ENCODE data around the gene AGPS. TPM values are rescaled to one million over a fixed set of nuclear protein-coding genes. Genes with fewer than 3 reads are reported as not detected.

Gene AGPS
- total RNA-seq, 2 experiments from 2014 or later = 52.0 to 52.8 TPM

DNA sequence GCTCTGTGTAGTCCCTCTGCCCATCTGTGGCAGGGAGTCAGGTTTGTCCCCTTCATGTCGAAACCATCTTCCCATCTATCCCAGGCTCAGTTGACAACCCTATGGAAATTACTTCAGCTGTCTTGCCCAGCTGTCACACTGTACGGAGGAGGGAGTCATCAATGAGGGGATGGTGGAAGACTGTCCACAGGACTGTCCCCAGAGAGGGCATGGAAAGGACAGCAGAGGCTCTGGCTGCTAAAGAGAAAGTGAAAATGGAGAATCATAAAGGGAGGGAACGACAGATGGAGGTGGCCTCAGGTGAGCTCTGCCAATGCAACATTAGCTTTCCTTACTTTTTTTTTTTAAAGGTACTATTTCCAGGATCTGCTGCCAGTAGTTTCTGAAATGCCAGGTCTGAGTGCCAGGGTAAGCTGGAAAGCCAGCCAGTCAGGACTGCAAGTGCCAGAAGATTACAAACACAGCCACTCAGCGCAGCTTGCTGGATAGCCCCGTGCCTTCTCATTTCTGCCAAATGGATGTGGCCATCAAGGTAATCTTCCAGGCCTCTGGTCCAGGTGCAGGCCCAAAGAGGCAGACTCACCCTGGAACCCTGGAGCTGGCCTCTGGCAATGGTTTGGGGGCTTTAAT is 192.8 kb downstream of the AGPS start:
- H3K4me1 Mint-ChIP-seq = no peaks in the 10 kb centered on the region
- H3K36me3 Mint-ChIP-seq (ENCODE audit: low read depth) = no peaks in the 10 kb centered on the region
- H3K9me3 Mint-ChIP-seq = no peaks in the 10 kb centered on the region
- no peak overlapping the region for H3K4me3 Mint-ChIP-seq
- peaks cover 1% of the 10 kb centered on the region for H3K27me3 Mint-ChIP-seq
- POLR2A ChIA-PET = no interaction called here
- no peak overlapping the region for H3K27ac Mint-ChIP-seq
- no peak for DNase-seq
- CTCF ChIA-PET = interaction anchor here (1.1 to 1.4 kb wide), 2 partner anchors 19 to 421 kb away, joined by 3 to 4 read pairs; no protein-coding TSS in a partner anchor

DNA sequence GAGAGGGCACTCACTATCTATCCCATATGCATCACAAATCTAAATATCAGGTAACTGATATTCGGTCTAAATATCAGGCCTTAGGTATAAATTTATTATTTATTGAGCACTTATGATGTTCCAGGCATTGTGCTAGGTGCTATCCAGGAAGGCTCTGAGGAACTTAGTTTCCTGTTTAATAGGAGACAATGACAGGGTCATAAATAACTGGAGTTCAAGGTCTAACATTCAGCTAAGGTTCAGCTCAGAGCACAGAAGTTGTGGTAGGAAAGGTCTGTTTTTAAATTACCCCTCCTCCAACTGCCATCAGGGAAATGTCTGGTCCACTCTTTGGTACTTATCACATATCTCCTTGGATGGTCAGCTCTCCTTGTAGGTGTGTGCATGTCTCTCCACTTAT is 193.6 kb downstream of the AGPS start:
- no peak overlapping the region for H3K4me3 Mint-ChIP-seq
- H3K4me1 Mint-ChIP-seq = no peaks in the 10 kb centered on the region
- H3K36me3 Mint-ChIP-seq (ENCODE audit: low read depth) = no peaks in the 10 kb centered on the region
- H3K27me3 Mint-ChIP-seq = no peaks in the 10 kb centered on the region
- DNase-seq = no peak
- ChIA-PET CTCF (no interaction called here), POLR2A (no interaction called here)
- no peak overlapping the region for H3K27ac Mint-ChIP-seq
- no peaks in the 10 kb centered on the region for H3K9me3 Mint-ChIP-seq

DNA sequence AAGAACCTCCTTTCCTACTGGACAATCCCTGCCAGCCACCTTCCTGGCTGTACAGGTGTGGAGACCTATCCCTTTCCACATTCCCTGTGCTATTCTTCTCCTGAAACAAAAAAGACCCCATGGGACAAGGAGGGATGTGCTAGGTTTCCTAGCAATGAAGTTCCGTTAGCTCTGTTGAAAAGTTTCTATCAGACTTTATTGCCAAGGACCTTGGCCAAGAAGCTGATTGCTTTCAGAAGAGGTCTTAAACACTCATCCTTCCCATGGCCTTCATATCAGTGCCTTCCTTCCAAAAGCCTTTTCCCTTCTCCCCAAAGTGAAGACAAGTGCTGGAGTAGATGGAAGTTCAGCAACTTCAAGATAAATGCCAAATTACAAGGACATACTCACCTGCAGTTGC is 194.8 kb downstream of the AGPS start:
- ChIA-PET CTCF (no interaction called here), POLR2A (no interaction called here)
- H3K27me3 Mint-ChIP-seq = no peaks in the 10 kb centered on the region

DNA sequence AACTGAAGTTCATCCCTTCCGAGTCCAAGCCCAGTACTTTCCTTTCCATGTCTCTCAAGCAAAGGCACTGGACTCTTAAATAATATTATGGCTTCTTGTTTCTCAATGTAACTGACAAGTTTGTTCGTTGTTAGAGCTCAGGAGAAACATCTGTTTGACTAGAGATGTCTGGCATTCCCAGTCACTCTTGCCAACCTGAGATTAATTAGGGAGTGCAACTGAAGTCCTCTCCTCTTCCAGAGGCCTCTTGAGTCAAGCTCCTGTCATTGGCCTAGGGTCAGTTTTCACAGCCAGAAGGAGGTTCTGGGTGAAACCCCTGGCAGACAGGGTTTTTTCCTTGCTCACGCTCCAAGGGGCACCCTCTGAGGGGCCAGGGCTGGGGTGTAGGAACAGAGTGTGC is 196.1 kb downstream of the AGPS start:
- ChIA-PET POLR2A (no interaction called here), CTCF (no interaction called here)
- no peaks in the 10 kb centered on the region for H3K36me3 Mint-ChIP-seq (ENCODE audit: low read depth)
- DNase-seq = no peak
- no peaks in the 10 kb centered on the region for H3K4me1 Mint-ChIP-seq
- no peak overlapping the region for H3K4me3 Mint-ChIP-seq
- H3K9me3 Mint-ChIP-seq = no peaks in the 10 kb centered on the region
- H3K27me3 Mint-ChIP-seq = no peaks in the 10 kb centered on the region
- no peak overlapping the region for H3K27ac Mint-ChIP-seq

More for the DNA sequence above, 194.8 kb downstream of the AGPS start:
- DNase-seq = no peak
- no peak overlapping the region for H3K4me3 Mint-ChIP-seq
- H3K4me1 Mint-ChIP-seq = no peaks in the 10 kb centered on the region
- no peak overlapping the region for H3K27ac Mint-ChIP-seq
- no peaks in the 10 kb centered on the region for H3K9me3 Mint-ChIP-seq
- H3K36me3 Mint-ChIP-seq (ENCODE audit: low read depth) = no peaks in the 10 kb centered on the region

DNA sequence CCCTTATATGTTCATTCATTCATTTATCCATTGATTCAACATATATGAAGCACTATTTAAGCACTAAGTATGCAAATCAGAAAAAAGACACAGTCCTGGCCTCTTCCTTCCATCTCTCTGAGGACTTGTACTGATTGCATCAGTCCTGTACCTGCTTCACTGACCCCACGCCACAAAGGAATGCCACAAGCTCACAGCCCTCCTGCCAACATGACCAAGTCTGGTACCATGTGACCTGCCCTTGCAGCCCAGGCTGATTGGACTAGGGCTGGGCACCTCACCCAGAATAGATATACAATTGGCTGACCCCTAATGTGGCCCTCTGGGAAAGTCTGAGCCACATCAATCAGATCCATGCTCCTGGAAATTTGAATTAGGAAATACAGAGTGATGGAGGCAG is 196.6 kb downstream of the AGPS start:
- H3K27ac Mint-ChIP-seq = no peak overlapping the region
- ChIA-PET CTCF (interaction anchor here (0.7 kb wide), 1 partner anchor 22 kb away, joined by 4 read pairs; no protein-coding TSS in a partner anchor), POLR2A (no interaction called here)
- no peaks in the 10 kb centered on the region for H3K27me3 Mint-ChIP-seq
- H3K4me1 Mint-ChIP-seq = no peaks in the 10 kb centered on the region
- no peaks in the 10 kb centered on the region for H3K9me3 Mint-ChIP-seq
- no peak overlapping the region for H3K4me3 Mint-ChIP-seq
- DNase-seq = no peak
- H3K36me3 Mint-ChIP-seq (ENCODE audit: low read depth) = no peaks in the 10 kb centered on the region

DNA sequence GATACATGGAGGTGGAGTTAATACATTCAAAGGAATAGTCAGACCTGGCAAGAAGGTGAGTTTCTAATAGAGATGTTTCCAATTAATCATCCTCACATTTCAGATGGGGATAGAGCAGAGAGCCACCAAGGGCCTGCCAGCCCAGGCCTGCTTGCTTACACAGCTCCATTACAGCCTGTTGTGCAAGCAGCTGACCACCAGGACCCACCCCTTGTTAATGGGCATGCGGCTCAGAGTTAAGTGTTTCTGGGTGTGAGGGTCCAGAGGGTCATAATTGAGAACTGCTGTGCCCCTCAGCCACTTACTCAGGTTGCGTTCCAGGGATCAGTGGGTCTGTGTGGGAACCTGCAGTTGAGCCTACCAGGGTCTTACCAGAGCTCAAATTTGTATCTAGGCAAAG is 199.8 kb downstream of the AGPS start:
- DNase-seq = no peak
- POLR2A ChIA-PET = no interaction called here
- no peak overlapping the region for H3K4me3 Mint-ChIP-seq
- CTCF ChIA-PET = interaction anchor here (1.0 kb wide), 1 partner anchor 12 kb away, joined by 3 read pairs; no protein-coding TSS in a partner anchor
- no peaks in the 10 kb centered on the region for H3K4me1 Mint-ChIP-seq
- no peaks in the 10 kb centered on the region for H3K27me3 Mint-ChIP-seq
- no peak overlapping the region for H3K27ac Mint-ChIP-seq
- no peaks in the 10 kb centered on the region for H3K9me3 Mint-ChIP-seq
- H3K36me3 Mint-ChIP-seq (ENCODE audit: low read depth) = no peaks in the 10 kb centered on the region

DNA sequence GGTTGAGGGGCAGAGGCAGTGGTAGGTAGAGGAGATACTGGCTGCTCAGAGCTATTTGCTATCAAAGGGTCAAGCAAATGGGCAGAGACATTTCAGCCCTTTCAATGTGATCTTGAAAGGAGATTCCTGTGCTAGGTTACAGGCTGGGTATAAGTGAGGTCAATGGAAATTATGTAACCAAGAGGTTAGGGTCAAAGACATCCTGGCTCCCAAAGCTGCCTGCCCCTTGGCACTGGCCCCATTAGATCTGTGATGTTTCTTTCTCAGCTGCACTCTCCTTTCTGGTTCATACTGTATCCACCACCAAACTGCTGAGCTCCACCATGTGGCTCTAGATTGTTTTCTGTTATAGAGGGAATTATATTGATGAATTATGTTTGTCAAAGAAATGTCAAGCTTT is 200.4 kb downstream of the AGPS start:
- Mint-ChIP-seq H3K9me3 (no peaks in the 10 kb centered on the region), H3K4me1 (peaks cover 2% of the 10 kb centered on the region), H3K4me3 (no peak overlapping the region), H3K36me3 (ENCODE audit: low read depth) (no peaks in the 10 kb centered on the region), H3K27me3 (no peaks in the 10 kb centered on the region), H3K27ac (no peak overlapping the region)
- no peak for DNase-seq
- ChIA-PET POLR2A (no interaction called here), CTCF (no interaction called here)

DNA sequence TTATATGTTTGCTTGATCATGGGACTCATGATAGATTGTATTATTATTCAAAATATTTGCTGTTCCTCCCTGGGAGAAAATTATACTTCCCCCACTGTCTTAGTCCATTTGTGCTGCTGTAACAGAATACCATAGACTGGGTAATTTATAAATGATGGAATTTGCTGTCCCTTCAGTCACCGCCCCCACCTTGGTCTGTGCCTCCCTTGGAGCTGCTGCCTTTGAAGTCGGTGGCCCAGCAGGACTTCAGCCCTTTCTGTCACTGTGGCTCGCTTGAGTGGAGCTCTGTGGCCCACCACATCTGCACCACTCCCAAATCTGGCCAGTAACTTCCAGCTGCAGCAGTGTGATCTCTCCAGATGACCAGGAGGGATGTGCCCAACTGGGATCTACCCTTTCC is 200.8 kb downstream of the AGPS start:
- Mint-ChIP-seq H3K4me1 (peaks cover 2% of the 10 kb centered on the region), H3K9me3 (no peaks in the 10 kb centered on the region), H3K4me3 (no peak overlapping the region), H3K36me3 (ENCODE audit: low read depth) (no peaks in the 10 kb centered on the region), H3K27ac (no peak overlapping the region), H3K27me3 (no peaks in the 10 kb centered on the region)
- DNase-seq = no peak
- ChIA-PET CTCF (no interaction called here), POLR2A (no interaction called here)

Other genes starting within 250 kb of the AGPS start
- 100 to 1,000 TPM; 309 to 312 TPM for gene HNRNPA3, start 180.0 kb upstream of the AGPS start, total RNA-seq
- 10 to 100 TPM; 63.2 to 63.4 TPM for gene NFE2L2, start 128.0 kb upstream of the AGPS start, total RNA-seq

All from activated CD4-positive, alpha-beta memory T cell treated with anti-CD3 and anti-CD28 coated beads, Interleukin-2, amount 10 ng/mL, durations not matched to agents 7 days and 5 days (primary cell).